ENCODE measurements around the gene RAD51D. TPM values are rescaled to one million over a fixed set of nuclear protein-coding genes. Genes with fewer than 3 reads are reported as not detected.
A peak's percentile ranks its signal among the peaks of the same experiment; 100 is the strongest.

Gene RAD51D
- total RNA-seq, 1 donor from 2014 or later, result 35.2 TPM

DNA sequence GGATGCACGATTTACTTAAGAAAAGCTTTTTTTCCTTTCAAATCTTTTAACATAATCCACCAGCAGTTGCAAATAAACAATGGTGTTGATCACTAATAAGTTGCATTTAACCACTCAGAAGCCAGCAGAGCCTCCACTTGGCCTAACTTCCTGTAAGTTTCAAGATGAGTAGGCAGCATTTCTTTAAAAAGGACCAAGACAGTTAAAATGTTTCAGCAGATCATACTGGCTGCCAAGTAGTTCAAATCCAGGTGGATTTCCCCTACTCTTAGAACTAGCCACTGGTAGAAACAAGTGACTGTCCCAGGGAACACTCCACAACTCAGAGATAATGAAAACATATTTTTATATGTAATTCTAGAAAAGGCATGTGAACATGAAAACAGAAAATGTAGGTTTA, 39.1 kb downstream of the RAD51D start:
- DNase-seq, result peak; percentile 73
- peaks cover 18% of the 10 kb centered on the region for H3K36me3 Mint-ChIP-seq (ENCODE audit: low read depth)
- H3K27me3 Mint-ChIP-seq, result no peaks in the 10 kb centered on the region
- peak overlapping the region; percentile 80 for H3K27ac Mint-ChIP-seq
- H3K9me3 Mint-ChIP-seq, result no peaks in the 10 kb centered on the region
- intact Hi-C loops (cut with micrococcal nuclease), result loop anchor here (1.0 to 10.0 kb wide), 2 partner anchors 17 to 696 kb away; partner anchors contain the start of gene RFFL
- peaks cover 59% of the 10 kb centered on the region for H3K4me1 Mint-ChIP-seq
- H3K4me3 Mint-ChIP-seq, result peak overlapping the region; percentile 36

- no peaks in the 10 kb centered on the region for H3K27me3 Mint-ChIP-seq
- no peak for DNase-seq
- H3K9me3 Mint-ChIP-seq, result no peaks in the 10 kb centered on the region
- peak overlapping the region; percentile 36 for H3K4me3 Mint-ChIP-seq
- peaks cover 59% of the 10 kb centered on the region for H3K4me1 Mint-ChIP-seq
- intact Hi-C loops (cut with micrococcal nuclease), result loop anchor here (1.0 to 10.0 kb wide), 2 partner anchors 16 to 695 kb away; partner anchors contain the start of gene RFFL
- H3K27ac Mint-ChIP-seq, result peak overlapping the region; percentile 40
- peaks cover 16% of the 10 kb centered on the region for H3K36me3 Mint-ChIP-seq (ENCODE audit: low read depth)
Measured at GRCh38 chr17:35079547-35080423, 39.9 kb downstream of the RAD51D start.

- no peaks in the 10 kb centered on the region for H3K9me3 Mint-ChIP-seq
- no peak for DNase-seq
- no peaks in the 10 kb centered on the region for H3K27me3 Mint-ChIP-seq
- H3K4me1 Mint-ChIP-seq, result peaks cover 69% of the 10 kb centered on the region
- peaks cover 19% of the 10 kb centered on the region for H3K36me3 Mint-ChIP-seq (ENCODE audit: low read depth)
- no peak overlapping the region for H3K4me3 Mint-ChIP-seq
- H3K27ac Mint-ChIP-seq, result no peak overlapping the region
- intact Hi-C loops (cut with micrococcal nuclease), result no loop called here
Measured at GRCh38 chr17:35076874-35077273, 42.8 kb downstream of the RAD51D start.

- H3K4me1 Mint-ChIP-seq, result peaks cover 54% of the 10 kb centered on the region
Measured at GRCh38 chr17:35074711-35075707, 44.7 kb downstream of the RAD51D start.

DNA sequence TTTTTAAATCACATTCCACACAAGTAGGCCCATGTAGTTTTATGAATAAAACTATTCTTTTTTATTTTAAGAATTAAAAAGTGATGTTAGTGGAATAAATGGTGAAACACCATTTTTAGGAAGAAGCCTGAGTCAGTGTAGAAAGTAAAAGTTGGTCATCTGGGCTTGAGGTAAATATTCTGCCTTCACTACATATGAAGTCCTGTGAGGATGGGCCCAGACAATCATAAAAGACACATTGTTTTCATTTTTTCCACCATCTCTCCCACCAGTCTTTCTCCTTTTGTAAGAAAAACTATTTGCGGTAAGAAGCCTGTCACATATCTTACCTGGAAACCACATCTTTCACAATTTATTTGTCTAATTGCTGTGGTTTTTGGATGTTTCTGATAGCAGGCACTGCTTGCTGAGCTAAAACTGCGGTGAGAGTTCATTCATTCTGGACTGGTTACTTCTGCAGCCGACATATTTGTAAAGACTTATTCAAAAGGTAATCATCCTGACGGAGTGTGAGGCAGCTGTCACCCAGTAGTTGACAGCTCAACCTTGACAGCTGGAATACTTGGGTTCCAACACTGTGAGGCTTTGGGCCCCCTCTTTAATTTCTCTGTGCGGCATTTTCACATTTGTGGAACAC, 45.6 kb downstream of the RAD51D start:
- Mint-ChIP-seq H3K9me3 (no peaks in the 10 kb centered on the region), H3K4me3 (peak overlapping the region; percentile 66), H3K27me3 (no peaks in the 10 kb centered on the region), H3K4me1 (peaks cover 52% of the 10 kb centered on the region), H3K27ac (peak overlapping the region; percentile 91), H3K36me3 (ENCODE audit: low read depth) (peaks cover 19% of the 10 kb centered on the region)
- DNase-seq, result no peak
- intact Hi-C loops (cut with micrococcal nuclease), result loop anchor here (1.0 to 2.0 kb wide), 3 partner anchors 8 to 27 kb away; partner anchors contain the start of gene RFFL

More at GRCh38 chr17:35074711-35075707, 44.7 kb downstream of the RAD51D start:
- intact Hi-C loops (cut with micrococcal nuclease), result loop anchor here (1.0 kb wide), 1 partner anchor 7 kb away; no protein-coding TSS in a partner anchor
- Mint-ChIP-seq H3K27me3 (no peaks in the 10 kb centered on the region), H3K4me3 (peak overlapping the region; percentile 66), H3K9me3 (no peaks in the 10 kb centered on the region), H3K27ac (peak overlapping the region; percentile 76), H3K36me3 (ENCODE audit: low read depth) (peaks cover 21% of the 10 kb centered on the region)
- no peak for DNase-seq

DNA sequence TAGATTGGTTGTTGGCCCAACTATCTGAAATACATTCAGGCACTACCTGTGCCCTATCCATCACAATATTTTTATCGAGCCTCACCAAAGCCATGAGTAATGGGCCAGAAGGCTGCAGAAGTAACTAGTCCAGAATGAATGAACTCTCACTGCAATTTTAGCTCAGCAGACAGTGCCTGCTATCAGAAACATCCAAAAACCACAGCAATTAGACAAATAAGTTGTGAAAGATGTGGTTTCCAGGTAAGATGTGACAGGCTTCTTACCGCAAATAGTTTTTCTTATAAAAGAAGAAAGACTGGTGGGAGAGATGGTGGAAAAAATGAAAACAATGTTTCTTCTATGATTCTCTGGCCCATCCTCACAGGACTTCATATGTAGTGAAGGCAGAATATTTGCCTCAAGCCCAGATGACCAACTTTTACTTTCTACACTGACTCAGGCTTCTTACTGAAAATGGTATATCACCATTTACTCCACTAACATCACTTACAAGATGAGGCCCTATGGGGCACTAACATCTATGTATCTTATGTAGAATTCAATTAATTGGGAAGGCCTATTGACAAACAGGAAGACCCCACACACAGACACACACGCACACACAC, 46.4 kb downstream of the RAD51D start:
- Mint-ChIP-seq H3K36me3 (ENCODE audit: low read depth) (peaks cover 21% of the 10 kb centered on the region), H3K27ac (peak overlapping the region; percentile 91), H3K9me3 (no peaks in the 10 kb centered on the region), H3K4me1 (peaks cover 57% of the 10 kb centered on the region), H3K27me3 (no peaks in the 10 kb centered on the region), H3K4me3 (peak overlapping the region; percentile 62)
- intact Hi-C loops (cut with micrococcal nuclease), result loop anchor here (1.0 to 2.0 kb wide), 2 partner anchors 10 to 26 kb away; partner anchors contain the start of gene RFFL
- peak; percentile 65 for DNase-seq

DNA sequence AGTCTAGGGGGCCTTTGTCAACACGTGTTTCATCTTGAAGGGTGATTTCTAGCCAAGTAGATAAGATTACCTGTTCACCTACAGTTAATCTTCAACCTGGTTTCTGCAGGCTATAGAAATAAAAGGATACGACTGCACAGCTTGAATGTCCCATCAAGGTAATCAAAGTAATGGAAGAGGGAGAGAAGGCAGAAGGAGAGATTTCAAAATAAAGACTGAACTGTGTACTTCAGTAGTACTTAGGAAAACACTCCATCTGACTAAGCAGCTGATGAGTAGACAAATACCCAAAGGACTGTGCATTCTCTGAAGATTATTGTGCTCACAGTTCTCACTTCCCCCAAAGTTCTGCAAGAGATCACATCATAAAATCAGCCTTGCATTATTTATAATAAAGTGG, 50.3 kb downstream of the RAD51D start:
- H3K4me1 Mint-ChIP-seq, result peaks cover 53% of the 10 kb centered on the region
- peaks cover 27% of the 10 kb centered on the region for H3K36me3 Mint-ChIP-seq (ENCODE audit: low read depth)
- no peaks in the 10 kb centered on the region for H3K27me3 Mint-ChIP-seq
- intact Hi-C loops (cut with micrococcal nuclease), result no loop called here
- no peak for DNase-seq
- H3K27ac Mint-ChIP-seq, result no peak overlapping the region
- H3K4me3 Mint-ChIP-seq, result no peak overlapping the region
- H3K9me3 Mint-ChIP-seq, result no peaks in the 10 kb centered on the region

DNA sequence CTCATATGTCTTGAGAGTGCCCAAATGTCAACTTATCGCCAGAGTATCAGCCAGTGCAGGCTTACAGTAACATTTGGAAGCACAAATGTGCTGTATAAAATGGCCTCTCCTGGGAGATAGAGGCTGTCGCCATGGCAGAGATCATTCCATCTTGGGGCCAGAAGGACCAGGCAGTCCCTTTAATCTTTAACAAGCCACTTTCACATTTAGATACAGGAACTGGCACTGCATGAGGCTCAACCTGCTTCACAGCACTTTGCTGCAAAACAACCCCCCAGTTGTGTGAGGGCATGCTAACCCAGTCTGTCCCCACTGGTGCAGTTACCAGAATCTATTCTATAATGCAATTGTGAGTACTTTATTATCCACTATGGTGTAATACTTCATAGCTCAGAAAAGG, 51.4 kb downstream of the RAD51D start:
- peak; percentile 66 for DNase-seq
- Mint-ChIP-seq H3K27me3 (no peaks in the 10 kb centered on the region), H3K9me3 (no peaks in the 10 kb centered on the region), H3K4me3 (peak overlapping the region; percentile 22), H3K27ac (no peak overlapping the region), H3K4me1 (peaks cover 53% of the 10 kb centered on the region), H3K36me3 (ENCODE audit: low read depth) (peaks cover 27% of the 10 kb centered on the region)
- intact Hi-C loops (cut with micrococcal nuclease), result no loop called here

GRCh38 chr17:35065880-35066279, 53.8 kb downstream of the RAD51D start:
- H3K4me1 Mint-ChIP-seq, result peaks cover 59% of the 10 kb centered on the region
- DNase-seq, result no peak
- H3K4me3 Mint-ChIP-seq, result no peak overlapping the region
- intact Hi-C loops (cut with micrococcal nuclease), result no loop called here
- peaks cover 2% of the 10 kb centered on the region for H3K9me3 Mint-ChIP-seq
- H3K27ac Mint-ChIP-seq, result no peak overlapping the region
- no peaks in the 10 kb centered on the region for H3K27me3 Mint-ChIP-seq
- peaks cover 30% of the 10 kb centered on the region for H3K36me3 Mint-ChIP-seq (ENCODE audit: low read depth)

GRCh38 chr17:35064516-35065215, 55.0 kb downstream of the RAD51D start:
- Mint-ChIP-seq H3K4me1 (peaks cover 58% of the 10 kb centered on the region), H3K27ac (peak overlapping the region; percentile 90), H3K9me3 (peaks cover 5% of the 10 kb centered on the region), H3K36me3 (ENCODE audit: low read depth) (peaks cover 33% of the 10 kb centered on the region), H3K27me3 (no peaks in the 10 kb centered on the region), H3K4me3 (no peak overlapping the region)
- no peak for DNase-seq
- intact Hi-C loops (cut with micrococcal nuclease), result no loop called here

DNA sequence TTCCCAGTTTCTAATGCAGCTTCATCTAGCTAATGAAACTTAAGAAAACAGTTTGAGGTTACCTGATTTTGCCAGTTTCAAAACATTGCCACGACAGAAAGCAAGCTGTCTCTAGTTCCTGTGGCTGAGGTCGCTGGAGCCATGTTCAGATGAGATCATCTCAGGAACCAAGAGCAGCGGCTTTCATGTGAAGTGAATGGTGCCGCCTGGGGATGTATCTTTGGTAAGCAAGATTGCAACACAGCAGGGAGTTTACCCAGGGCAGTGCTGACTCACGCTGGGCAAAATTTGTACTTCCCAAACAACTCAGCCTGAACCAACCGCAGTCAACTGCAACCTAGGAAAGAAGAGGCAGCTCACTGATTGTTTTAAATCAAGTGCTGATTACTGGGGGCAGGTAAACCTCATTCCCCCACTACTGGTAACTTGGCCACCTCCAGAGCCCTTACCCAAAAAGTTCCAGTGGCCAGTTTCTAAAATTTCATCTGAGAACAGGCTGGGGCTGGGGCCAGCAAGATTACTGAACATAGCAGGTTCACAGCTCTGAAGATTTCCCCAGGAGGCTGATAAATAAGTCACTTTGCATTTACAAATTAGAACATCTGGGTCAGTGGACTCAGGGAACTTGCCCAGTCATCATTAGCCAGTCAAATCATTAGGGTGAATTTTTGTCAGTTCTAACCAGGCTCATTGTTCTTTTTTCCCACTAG, 56.0 kb downstream of the RAD51D start, which contains the start of gene RFFL:
Gene RFFL, minus strand, starts transcription at position 194 of the 710 bp plus-strand sequence. CDS start 37,154 bp downstream, outside the sequence.
- Mint-ChIP-seq H3K4me3 (peak within 1 kb of the TSS; percentile 73), H3K9me3 (peaks cover 5% of the 10 kb centered on the region), H3K4me1 (peaks cover 50% of the 10 kb centered on the region), H3K36me3 (ENCODE audit: low read depth) (peaks cover 33% of the 10 kb centered on the region), H3K27ac (peak within 1 kb of the TSS; percentile 90), H3K27me3 (no peaks in the 10 kb centered on the region)
- intact Hi-C loops (cut with micrococcal nuclease), result loop anchor here (1.0 to 2.0 kb wide), 7 partner anchors 10 to 65 kb away; no protein-coding TSS in a partner anchor
- DNase-seq, result peak; percentile 95

DNA sequence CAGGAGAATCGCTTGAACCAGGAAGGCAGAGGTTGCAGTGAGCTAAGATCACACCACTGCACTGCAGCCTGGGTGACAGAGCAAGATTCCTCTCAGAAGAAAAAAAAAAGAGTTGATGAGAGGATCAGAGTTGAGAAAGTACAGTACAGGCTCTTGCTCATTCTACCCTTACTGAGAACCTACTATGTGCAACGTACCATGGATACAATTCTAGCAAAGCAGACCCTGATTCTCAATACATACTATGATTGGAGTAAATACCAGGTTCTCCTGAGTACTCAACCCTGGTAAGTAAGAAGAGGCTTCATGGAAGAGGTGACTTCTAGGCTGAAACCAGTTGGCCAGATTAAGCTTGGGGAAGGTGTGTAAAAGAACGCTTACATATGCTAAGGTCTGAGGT, 57.4 kb downstream of the RAD51D start:
- Mint-ChIP-seq H3K4me3 (peak overlapping the region; percentile 36), H3K27me3 (no peaks in the 10 kb centered on the region), H3K27ac (peak overlapping the region; percentile 59), H3K36me3 (ENCODE audit: low read depth) (peaks cover 32% of the 10 kb centered on the region), H3K9me3 (peaks cover 5% of the 10 kb centered on the region), H3K4me1 (peaks cover 44% of the 10 kb centered on the region)
- intact Hi-C loops (cut with micrococcal nuclease), result loop anchor here (2.0 kb wide), 1 partner anchor 64 kb away; no protein-coding TSS in a partner anchor
- peak; percentile 52 for DNase-seq

Data from activated CD4-positive, alpha-beta T cell treated with anti-CD3 and anti-CD28 coated beads, Interleukin-2, amount 10 ng/mL, durations not matched to agents 24 days and 14 days (primary cell).